H1 (cell line): Measurements from ENCODE around the gene RFC1. TPM values are rescaled to one million over a fixed set of nuclear protein-coding genes. Genes with fewer than 3 reads are reported as not detected.

Experiments used
- CTCF ChIA-PET: fragments of 300-600 bp; sonication (Branson Sonifier 250); formaldehyde crosslinking; loops from one replicate; lab custom pipeline; 2021; ENCODE audit not compliant: partially characterized antibody; lab: Charles Lee
- POLR2A ChIA-PET: fragments of 300-600 bp; sonication (Branson Sonifier 250); formaldehyde crosslinking; loops from one replicate; lab custom pipeline; 2021; ENCODE audit warnings: inconsistent platforms; ENCODE audit not compliant: partially characterized antibody; lab: Charles Lee
- DNase-seq, 2 experiments: peaks; one replicate each; pipeline versions ENCODE4 v3.0.0 to v3.0.0-alpha.2; 2010 to 2022; ENCODE audit warnings: low spot score in 2 of 2, low read depth in 1 of 2, mixed read lengths in 1 of 2
- FAIRE-seq: peaks from 2 replicates; lab custom pipeline; 2011; peaks lifted over from hg19 to GRCh38; lab: Jason Lieb, UNC
- H2AFZ ChIP-seq: 2 replicates; pipeline ENCODE4 v1.8.1; 2012; ENCODE audit warnings: low read length, inconsistent platforms
- H2AK5ac ChIP-seq: 2 replicates; pipeline ENCODE4 v1.6.1; 2013; ENCODE audit warnings: low read depth, low read length
- H2BK120ac ChIP-seq: replicated peaks from 2 replicates; pipeline ENCODE3; 2013; ENCODE audit warnings: low read depth, low read length, inconsistent platforms
- H2BK12ac ChIP-seq: 2 replicates; pipeline ENCODE4 v1.6.1; 2013; ENCODE audit warnings: low read depth, low read length
- H2BK15ac ChIP-seq: 2 replicates; pipeline ENCODE4 v1.6.1; 2013; ENCODE audit warnings: low read length
- H2BK20ac ChIP-seq: 2 replicates; pipeline ENCODE4 v1.6.1; 2013; ENCODE audit warnings: low read length
- H2BK5ac ChIP-seq: 2 replicates; pipeline ENCODE4 v1.6.1; 2013; ENCODE audit warnings: low read depth, low read length
- H3K14ac ChIP-seq: 2 replicates; pipeline ENCODE4 v1.6.1; 2013; ENCODE audit warnings: inconsistent platforms; ENCODE audit not compliant: insufficient read length
- H3K18ac ChIP-seq: 2 replicates; pipeline ENCODE4 v1.6.1; 2013; ENCODE audit warnings: low read length; ENCODE audit errors: extremely low read depth
- H3K23ac ChIP-seq: 2 replicates; pipeline ENCODE4 v1.6.1; 2013; ENCODE audit warnings: inconsistent platforms; ENCODE audit not compliant: insufficient read length
- H3K23me2 ChIP-seq: 2 replicates; pipeline ENCODE4 v1.6.1; 2013; ENCODE audit warnings: low read depth, low read length
- H3K27ac ChIP-seq: 2 replicates; pipeline ENCODE4 v1.6.1; 2011; ENCODE audit warnings: low read depth, low read length, inconsistent platforms
- H3K27me3 ChIP-seq, 4 experiments: replicated peaks in 1 of 4; 1 replicate in 1 of 4; 2 replicates in 3 of 4; pipeline versions ENCODE4 v1.6.1 to v1.8.1; 2011 to 2013; ENCODE audit warnings: low read length in 3 of 4, mild to moderate bottlenecking in 3 of 4, inconsistent platforms in 2 of 4, mixed read lengths in 2 of 4, moderate library complexity in 1 of 4; ENCODE audit not compliant: control insufficient read depth in 3 of 4, insufficient read depth in 3 of 4; ENCODE audit errors: extremely low read depth in 1 of 4
- H3K36me3 ChIP-seq, 4 experiments: 2 replicates each; pipeline versions ENCODE4 v1.6.1 to v1.8.1; 2011 to 2013; ENCODE audit warnings: mild to moderate bottlenecking in 4 of 4, low read length in 3 of 4, moderate library complexity in 2 of 4, control low read depth in 1 of 4, inconsistent platforms in 1 of 4; ENCODE audit not compliant: insufficient read depth in 4 of 4, control insufficient read depth in 2 of 4
- H3K4ac ChIP-seq: replicated peaks from 2 replicates; pipeline ENCODE3; 2013; ENCODE audit warnings: low read length, low read depth, mixed read lengths, inconsistent platforms; ENCODE audit not compliant: insufficient read length
- H3K4me1 ChIP-seq, 4 experiments: replicated peaks in 1 of 4; 1 replicate in 1 of 4; 2 replicates in 3 of 4; pipeline versions ENCODE4 v1.6.1 to v1.8.1; 2011 to 2013; ENCODE audit warnings: low read length in 3 of 4, inconsistent platforms in 2 of 4, mixed read lengths in 1 of 4; ENCODE audit not compliant: insufficient read depth in 4 of 4, control insufficient read depth in 3 of 4
- H3K4me2 ChIP-seq, 2 experiments: 2 replicates each; pipeline versions ENCODE4 v1.6.1 to v1.8.1; 2011 to 2013; ENCODE audit warnings: low read depth in 2 of 2, low read length in 2 of 2, control low read depth in 1 of 2, inconsistent platforms in 1 of 2, mild to moderate bottlenecking in 1 of 2; ENCODE audit not compliant: insufficient read depth in 1 of 2
- H3K4me3 ChIP-seq, 4 experiments: fragments of 200-600, 300-600 bp in 1 of 4; sonication (generic), shearing (Covaris generic), sonication (Bioruptor Twin) in 1 of 4; 2 replicates each; pipeline versions ENCODE4 v1.5.1 to v1.8.1; 2011 to 2016; ENCODE audit warnings: low read length in 4 of 4, low read depth in 3 of 4, control low read depth in 2 of 4, inconsistent platforms in 2 of 4, mild to moderate bottlenecking in 2 of 4, mixed read lengths in 1 of 4, moderate library complexity in 1 of 4; ENCODE audit not compliant: insufficient read depth in 2 of 4; ENCODE audit errors: extremely low read depth in 1 of 4
- H3K56ac ChIP-seq: replicated peaks from 2 replicates; pipeline ENCODE3; 2013; ENCODE audit warnings: low read depth, mild to moderate bottlenecking, mixed read lengths, low read length, inconsistent platforms; ENCODE audit not compliant: insufficient read length
- H3K79me1 ChIP-seq: 2 replicates; pipeline ENCODE4 v1.6.1; 2013; ENCODE audit warnings: low read depth, low read length, control low read depth
- H3K79me2 ChIP-seq, 2 experiments: 2 replicates each; pipeline versions ENCODE4 v1.6.1 to v1.8.1; 2012 to 2013; ENCODE audit warnings: low read length in 2 of 2, mild to moderate bottlenecking in 2 of 2, inconsistent platforms in 1 of 2; ENCODE audit not compliant: insufficient read depth in 2 of 2, control insufficient read depth in 1 of 2
- H3K9ac ChIP-seq, 4 experiments: replicated peaks in 1 of 4; 1 replicate in 1 of 4; 2 replicates in 3 of 4; pipeline versions ENCODE4 v1.6.1 to v1.8.1; 2011 to 2013; ENCODE audit warnings: low read depth in 3 of 4, low read length in 3 of 4, control low read depth in 2 of 4, mild to moderate bottlenecking in 2 of 4, moderate library complexity in 2 of 4, inconsistent platforms in 1 of 4; ENCODE audit errors: extremely low read depth in 1 of 4
- H3K9me3 ChIP-seq, 2 experiments: 2 replicates each; pipeline versions ENCODE4 v1.6.1 to v1.8.1; 2012 to 2013; ENCODE audit warnings: mild to moderate bottlenecking in 2 of 2, moderate library complexity in 2 of 2, control low read depth in 1 of 2, inconsistent platforms in 1 of 2, low read depth in 1 of 2, low read length in 1 of 2, mixed read lengths in 1 of 2; ENCODE audit not compliant: insufficient read depth in 2 of 2
- H4K20me1 ChIP-seq, 2 experiments: replicated peaks in 1 of 2; 2 replicates each; pipeline versions ENCODE3 to v1.8.1; 2011 to 2013; ENCODE audit warnings: inconsistent platforms in 2 of 2, low read length in 2 of 2, mild to moderate bottlenecking in 1 of 2; ENCODE audit not compliant: insufficient read depth in 2 of 2, control insufficient read depth in 1 of 2
- H4K5ac ChIP-seq: 2 replicates; pipeline ENCODE4 v1.6.1; 2013; ENCODE audit warnings: low read length, low read depth, mixed read lengths, inconsistent platforms; ENCODE audit not compliant: insufficient read length
- H4K8ac ChIP-seq: 2 replicates; pipeline ENCODE4 v1.8.0; 2013; ENCODE audit warnings: mild to moderate bottlenecking, moderate library complexity, low read length, inconsistent platforms; ENCODE audit not compliant: insufficient read depth; ENCODE audit errors: extremely low read depth
- H4K91ac ChIP-seq: replicated peaks from 2 replicates; pipeline ENCODE3; 2013; ENCODE audit warnings: low read length, mixed read lengths, inconsistent platforms; ENCODE audit not compliant: insufficient read length
- ASH2L ChIP-seq: fragments of 200-600, 300-600 bp; sonication (generic); IDR thresholded peaks from one replicate; pipeline ENCODE4 v1.7.1; 2017; ENCODE audit warnings: low read length
- CBX8 ChIP-seq: fragments of 300-800, 300-1000 bp; sonication (generic); IDR thresholded peaks from 2 replicates; pipeline ENCODE4 v1.7.1; 2016; ENCODE audit warnings: low read depth, low read length, borderline replicate concordance
- EP300 ChIP-seq, 2 experiments: IDR thresholded peaks; 1 replicate in 1 of 2; 2 replicates in 1 of 2; pipeline ENCODE4 v1.6.1; 2011 to 2012; ENCODE audit warnings: low read depth in 2 of 2, low read length in 2 of 2, mild to moderate bottlenecking in 2 of 2, borderline replicate concordance in 1 of 2, inconsistent platforms in 1 of 2, moderate library complexity in 1 of 2
- PHF8 ChIP-seq: fragments of 200-600 bp; sonication (generic); conservative IDR thresholded peaks from 2 replicates; pipeline ENCODE4 v1.7.1; 2012; ENCODE audit warnings: low read depth, mild to moderate bottlenecking, inconsistent platforms, low read length, moderate library complexity
- POLR2A ChIP-seq, 2 experiments: IDR thresholded peaks; 1 replicate in 1 of 2; 2 replicates in 1 of 2; pipeline ENCODE4 v1.6.1; 2011; ENCODE audit warnings: low read depth in 2 of 2, low read length in 2 of 2, mild to moderate bottlenecking in 2 of 2; ENCODE audit errors: control extremely low read depth in 1 of 2
- POU5F1 ChIP-seq: IDR thresholded peaks from 2 replicates; pipeline ENCODE4 v1.6.1; 2011; ENCODE audit warnings: low read depth, mild to moderate bottlenecking, low read length, moderate library complexity
- SAP30 ChIP-seq: fragments of 300-600 bp; sonication (generic); IDR thresholded peaks from 2 replicates; pipeline ENCODE4 v1.7.1; 2012; ENCODE audit warnings: low read length, moderate library complexity, mild to moderate bottlenecking, inconsistent platforms; ENCODE audit not compliant: insufficient read depth, insufficient replicate concordance
- TAF7 ChIP-seq: optimal IDR thresholded peaks from 2 replicates; pipeline ENCODE3; 2011; ENCODE audit warnings: low read depth, mild to moderate bottlenecking, inconsistent platforms, low read length, moderate library complexity, borderline replicate concordance
- WGBS, 2 experiments: shearing (Covaris generic) in 1 of 2; methylation state at CpG; one replicate each; pipeline versions ENCODE4 v1.1.6 to v1.1.7; 2013 to 2015; ENCODE audit warnings: low lambda C conversion rate in 2 of 2, mixed read lengths in 2 of 2, inconsistent platforms in 1 of 2, low coverage in 1 of 2, missing lambda C conversion rate in 1 of 2; ENCODE audit not compliant: insufficient replicate concordance in 2 of 2, insufficient coverage in 1 of 2, insufficient read length in 1 of 2; ENCODE audit errors: extremely low coverage in 1 of 2, missing lambda C conversion rate in 1 of 2; 5-methylcytosine and 5-hydroxymethylcytosine counted together
- polyA plus RNA-seq, 7 experiments: library from polyadenylated mRNA; depleted of rRNA in 3 of 7; stranded (reverse) in 5 of 7; unstranded in 2 of 7; fragments of >200 nt in 5 of 7; fragments of 200-250 nt in 2 of 7; gene quantifications; 1 replicate in 5 of 7; 2 replicates in 1 of 7; 4 replicates in 1 of 7; pipeline versions ENCODE4 v1.2.1 to v1.2.3, GENCODE V29; 2011 to 2013; ENCODE audit warnings: missing spikeins in 2 of 7, mixed read lengths in 2 of 7
- total RNA-seq: library from RNA; stranded (reverse); fragmentation: NEBNext Ultra II Directional; extraction: Animal tissue kit (Norgen Biotek cat#: 25700); gene quantifications from 2 replicates; pipeline ENCODE4 v1.2.1, GENCODE V29; 2021

Gene RFC1
- total and polyA plus RNA-seq, 2 of the 8 experiments (the other 6 are each of a cell fraction or from before 2014, with no cell fraction given) = 16.0 to 83.8 TPM

- POLR2A ChIA-PET = no interaction called here
- FAIRE-seq (no peak), DNase-seq (no peak)
Observed at GRCh38 chr4:39263895-39264294, 102.3 kb downstream of the RFC1 start.

More at GRCh38 chr4:39263895-39264294, 102.3 kb downstream of the RFC1 start:
- H2AFZ ChIP-seq = no peak overlapping the region
- H2BK120ac ChIP-seq = no peak overlapping the region
- H4K20me1 ChIP-seq = peaks cover 0 to 2% of the 10 kb centered on the region in 2 experiments
- H2BK15ac ChIP-seq = no peak overlapping the region
- H3K56ac ChIP-seq = no peak overlapping the region
- no peak overlapping the region for H3K4me3 ChIP-seq
- no peak overlapping the region for H3K4ac ChIP-seq
- H3K4me2 ChIP-seq = no peak overlapping the region
- no peak overlapping the region for H2BK12ac ChIP-seq
- H3K27me3 ChIP-seq = no peaks in the 10 kb centered on the region
- no peaks in the 10 kb centered on the region for H3K79me1 ChIP-seq
- H2BK5ac ChIP-seq = no peak overlapping the region
- no peaks in the 10 kb centered on the region for H3K79me2 ChIP-seq
- CTCF ChIA-PET = no interaction called here
- H4K5ac ChIP-seq = no peak overlapping the region
- H3K14ac ChIP-seq = no peak overlapping the region
- no peak overlapping the region for H3K23ac ChIP-seq
- H3K23me2 ChIP-seq = no peaks in the 10 kb centered on the region
- TF ChIP-seq SAP30 (no peak), ASH2L (no peak), POU5F1 (no peak), POLR2A (IDR thresholded peaks at IDR 0.05; ENCODE audit: control extremely low read depth in 1 of 2, low read depth in 2 of 2, low read length in 2 of 2) (no peak), EP300 (IDR thresholded peaks at IDR 0.05; ENCODE audit: borderline replicate concordance in 1 of 2, low read depth in 2 of 2, low read length in 2 of 2) (no peak), CBX8 (no peak), TAF7 (no peak), PHF8 (no peak)
- H2BK20ac ChIP-seq = no peak overlapping the region
- no peak overlapping the region for H2AK5ac ChIP-seq
- 80% methylated on average over 2 of the region's 2 CpGs; no CpG with 5 or more reads in 1 of the 2 experiments for WGBS, 2 experiments
- H3K27ac ChIP-seq = no peak overlapping the region
- H4K91ac ChIP-seq = no peak overlapping the region
- H3K9ac ChIP-seq = no peak overlapping the region
- 0 out of 7 replicates have a peak, but pooled peaks cover 0 to 2% (median 0%) of the 10 kb centered on the region in 4 experiments for H3K4me1 ChIP-seq
- H4K8ac ChIP-seq = no peak overlapping the region
- no peaks in the 10 kb centered on the region; a peak in 2 of 8 replicates for H3K36me3 ChIP-seq
- no peak overlapping the region for H3K18ac ChIP-seq
- H3K9me3 ChIP-seq = no peaks in the 10 kb centered on the region
